KOPT-K1 (cell line): ENCODE results near the gene TTC34.

Source experiments
- H3K27ac ChIP-seq: fragments of 200-600 bp; sonication (generic); 2 replicates; pipeline ENCODE4 v1.5.1; 2016; ENCODE audit warnings: antibody characterized with exemption, mild to moderate bottlenecking, low read depth, low read length; ENCODE audit not compliant: poor library complexity, severe bottlenecking
- H3K36me3 ChIP-seq: fragments of 200-600 bp; sonication (generic); 2 replicates; pipeline ENCODE4 v1.5.1; 2017; ENCODE audit warnings: antibody characterized with exemption, mild to moderate bottlenecking, low read length, moderate library complexity; ENCODE audit not compliant: insufficient read depth
- H3K9me3 ChIP-seq: fragments of 200-600 bp; sonication (generic); 2 replicates; pipeline ENCODE4 v1.5.1; 2017; ENCODE audit warnings: antibody characterized with exemption, low read length, mild to moderate bottlenecking; ENCODE audit not compliant: insufficient read depth, poor library complexity, severe bottlenecking

Gene TTC34

GRCh38 chr1:2832506-2833453, 31.3 kb upstream of the TTC34 start:
- H3K9me3 ChIP-seq, result peaks cover 1% of the 10 kb centered on the region
- no peak overlapping the region for H3K27ac ChIP-seq
- no peaks in the 10 kb centered on the region for H3K36me3 ChIP-seq

GRCh38 chr1:2831596-2832212, 30.2 kb upstream of the TTC34 start:
- H3K36me3 ChIP-seq, result no peaks in the 10 kb centered on the region
- H3K27ac ChIP-seq, result no peak overlapping the region
- H3K9me3 ChIP-seq, result peaks cover 12% of the 10 kb centered on the region

- H3K27ac ChIP-seq, result no peak overlapping the region
- peaks cover 12% of the 10 kb centered on the region for H3K9me3 ChIP-seq
- no peaks in the 10 kb centered on the region for H3K36me3 ChIP-seq
Observed at GRCh38 chr1:2830761-2831425, 29.4 kb upstream of the TTC34 start.

- Histone ChIP-seq H3K27ac (no peak overlapping the region), H3K9me3 (peaks cover 12% of the 10 kb centered on the region), H3K36me3 (no peaks in the 10 kb centered on the region)
Observed at GRCh38 chr1:2829846-2830615, 28.5 kb upstream of the TTC34 start.

GRCh38 chr1:2828586-2829250, 27.2 kb upstream of the TTC34 start:
- Histone ChIP-seq H3K27ac (no peak overlapping the region), H3K9me3 (peaks cover 12% of the 10 kb centered on the region), H3K36me3 (no peaks in the 10 kb centered on the region)

- H3K9me3 ChIP-seq, result peaks cover 12% of the 10 kb centered on the region
- no peaks in the 10 kb centered on the region for H3K36me3 ChIP-seq
- no peak overlapping the region for H3K27ac ChIP-seq
Observed at GRCh38 chr1:2826736-2827292, 25.3 kb upstream of the TTC34 start.

- H3K27ac ChIP-seq, result no peak overlapping the region
- peaks cover 12% of the 10 kb centered on the region for H3K9me3 ChIP-seq
- H3K36me3 ChIP-seq, result no peaks in the 10 kb centered on the region
Observed at GRCh38 chr1:2826316-2826715, 24.8 kb upstream of the TTC34 start.

GRCh38 chr1:2825487-2826189, 24.1 kb upstream of the TTC34 start:
- H3K27ac ChIP-seq, result no peak overlapping the region
- H3K9me3 ChIP-seq, result peaks cover 12% of the 10 kb centered on the region
- no peaks in the 10 kb centered on the region for H3K36me3 ChIP-seq

- Histone ChIP-seq H3K36me3 (no peaks in the 10 kb centered on the region), H3K27ac (no peak overlapping the region), H3K9me3 (peaks cover 12% of the 10 kb centered on the region)
Observed at GRCh38 chr1:2824999-2825398, 23.5 kb upstream of the TTC34 start.

GRCh38 chr1:2823921-2824610, 22.6 kb upstream of the TTC34 start:
- H3K9me3 ChIP-seq, result peaks cover 12% of the 10 kb centered on the region
- H3K27ac ChIP-seq, result no peak overlapping the region
- no peaks in the 10 kb centered on the region for H3K36me3 ChIP-seq

- no peaks in the 10 kb centered on the region for H3K36me3 ChIP-seq
- H3K9me3 ChIP-seq, result peaks cover 10% of the 10 kb centered on the region
- H3K27ac ChIP-seq, result no peak overlapping the region
Observed at GRCh38 chr1:2822621-2823145, 21.2 kb upstream of the TTC34 start.

- Histone ChIP-seq H3K36me3 (no peaks in the 10 kb centered on the region), H3K9me3 (peaks cover 4% of the 10 kb centered on the region), H3K27ac (no peak overlapping the region)
Observed at GRCh38 chr1:2821966-2822620, 20.6 kb upstream of the TTC34 start.
